HG03039 (cell line): Measurements from ENCODE around the gene TM9SF4.
A peak's percentile ranks its signal among the peaks of the same experiment; 100 is the strongest.

Source experiments
- ATAC-seq: cut with Tn5 transposase; IDR thresholded peaks from one replicate; pipeline ENCODE4 v1.9.1; 2021; ENCODE audit warnings: mild to moderate bottlenecking, moderate library complexity; ENCODE audit not compliant: unreplicated experiment

TM9SF4 gene

GRCh38 chr20:32109392-32110172, at the start of gene TM9SF4:
Gene TM9SF4, plus strand, starts transcription at chr20:32109714. Its CDS starts 27 bp downstream, at chr20:32109741.
- ATAC-seq: peak; percentile 76

GRCh38 chr20:32062776-32063170, 46.7 kb upstream of the TM9SF4 start:
- ATAC-seq: no peak

- ATAC-seq: no peak
Observed at GRCh38 chr20:32063695-32064094, 45.8 kb upstream of the TM9SF4 start.

- ATAC-seq: no peak
Observed at GRCh38 chr20:32064667-32065066, 44.8 kb upstream of the TM9SF4 start.

GRCh38 chr20:32067234-32067821, 42.2 kb upstream of the TM9SF4 start:
- no peak for ATAC-seq

- no peak for ATAC-seq
Observed at GRCh38 chr20:32068174-32068573, 41.3 kb upstream of the TM9SF4 start.

- ATAC-seq: no peak
Observed at GRCh38 chr20:32069711-32070110, 39.8 kb upstream of the TM9SF4 start.

GRCh38 chr20:32070282-32070681, 39.2 kb upstream of the TM9SF4 start:
- ATAC-seq: no peak

- no peak for ATAC-seq
Observed at GRCh38 chr20:32070690-32071213, 38.8 kb upstream of the TM9SF4 start.

- ATAC-seq: no peak
Observed at GRCh38 chr20:32071395-32072167, 37.9 kb upstream of the TM9SF4 start.

GRCh38 chr20:32072168-32072750, 37.3 kb upstream of the TM9SF4 start:
- no peak for ATAC-seq

- ATAC-seq: no peak
Observed at GRCh38 chr20:32075534-32075933, 34.0 kb upstream of the TM9SF4 start.

- no peak for ATAC-seq
Observed at GRCh38 chr20:32077190-32077589, 32.3 kb upstream of the TM9SF4 start.

- no peak for ATAC-seq
Observed at GRCh38 chr20:32078322-32078721, 31.2 kb upstream of the TM9SF4 start.

- no peak for ATAC-seq
Observed at GRCh38 chr20:32078791-32079190, 30.7 kb upstream of the TM9SF4 start.

- no peak for ATAC-seq
Observed at GRCh38 chr20:32079655-32080109, 29.8 kb upstream of the TM9SF4 start.

- ATAC-seq: no peak
Observed at GRCh38 chr20:32080783-32081182, 28.7 kb upstream of the TM9SF4 start.

- no peak for ATAC-seq
Observed at GRCh38 chr20:32083469-32083868, 26.0 kb upstream of the TM9SF4 start.

GRCh38 chr20:32087070-32087469, 22.4 kb upstream of the TM9SF4 start:
- no peak for ATAC-seq

GRCh38 chr20:32088759-32089158, 20.8 kb upstream of the TM9SF4 start:
- ATAC-seq: no peak
